ENCODE results near the gene SLC10A1.
"Not testable (repeated sequence)": the region's sequence is repeated elsewhere in the genome, so short reads cannot be mapped to it uniquely, and the experiment has no call there.

The SLC10A1 gene

GRCh38 chr14:69796797-69797500 is at the start of gene SLC10A1:
Gene SLC10A1 (minus strand): TSS chr14:69797241. CDS start chr14:69797155, 86 bp downstream.
- DNase-seq, result no peak

GRCh38 chr14:69845787-69846186 is 48.7 kb upstream of the SLC10A1 start:
- no peak for DNase-seq

GRCh38 chr14:69845050-69845581 is 48.1 kb upstream of the SLC10A1 start:
- DNase-seq, result no peak

- DNase-seq, result no peak
Measured at GRCh38 chr14:69844171-69844570, 47.1 kb upstream of the SLC10A1 start.

GRCh38 chr14:69842686-69843420 is 45.8 kb upstream of the SLC10A1 start:
- no peak for DNase-seq

GRCh38 chr14:69841656-69842055 is 44.6 kb upstream of the SLC10A1 start:
- no peak for DNase-seq

- no peak for DNase-seq
Measured at GRCh38 chr14:69839661-69840060, 42.6 kb upstream of the SLC10A1 start.

GRCh38 chr14:69838881-69839416 is 41.9 kb upstream of the SLC10A1 start:
- no peak for DNase-seq

- DNase-seq, result no peak
Measured at GRCh38 chr14:69828879-69829278, 31.8 kb upstream of the SLC10A1 start.

- DNase-seq, result no peak
Measured at GRCh38 chr14:69828354-69828753, 31.3 kb upstream of the SLC10A1 start.

- no peak for DNase-seq
Measured at GRCh38 chr14:69827560-69827959, 30.5 kb upstream of the SLC10A1 start.

- no peak for DNase-seq
Measured at GRCh38 chr14:69822456-69822855, 25.4 kb upstream of the SLC10A1 start.

- no peak for DNase-seq
Measured at GRCh38 chr14:69820991-69821390, 23.9 kb upstream of the SLC10A1 start.

GRCh38 chr14:69819607-69820006 is 22.6 kb upstream of the SLC10A1 start:
- DNase-seq, result no peak

GRCh38 chr14:69818758-69819191 is 21.7 kb upstream of the SLC10A1 start:
- DNase-seq, result peak; percentile 50

GRCh38 chr14:69816216-69816615 is 19.2 kb upstream of the SLC10A1 start:
- DNase-seq, result no peak

GRCh38 chr14:69815556-69815955 is 18.5 kb upstream of the SLC10A1 start:
- no peak for DNase-seq

- DNase-seq, result no peak
Measured at GRCh38 chr14:69814397-69814796, 17.4 kb upstream of the SLC10A1 start.

GRCh38 chr14:69813346-69813745 is 16.3 kb upstream of the SLC10A1 start:
- not testable (repeated sequence) for DNase-seq

- no peak for DNase-seq
Measured at GRCh38 chr14:69812711-69813110, 15.7 kb upstream of the SLC10A1 start.

GRCh38 chr14:69811868-69812252 is 14.8 kb upstream of the SLC10A1 start:
- no peak for DNase-seq

- no peak for DNase-seq
Measured at GRCh38 chr14:69811227-69811867, 14.3 kb upstream of the SLC10A1 start.

Data from activated CD4-positive, CD25-positive, alpha-beta regulatory T cell treated with anti-CD3 and anti-CD28 coated beads, Interleukin-2, amount 50 U/mL, for 72 hours (primary cell).